K562 (cell line): Measurements from ENCODE around the gene DDX41. TPM values are rescaled to one million over a fixed set of nuclear protein-coding genes. Genes with fewer than 3 reads are reported as not detected.

Experiments
- ATAC-seq: fragments of 200-7000 bp; cut with Tn5 transposase; 3 replicates; pipeline ENCODE4 v1.9.1; 2020; ENCODE audit warnings: moderate library complexity
- BruUV-seq: library from RNA; stranded (reverse); fragments of 400-500 nt; replicated peaks from 2 replicates; lab custom pipeline; 2021; lab: Mats Ljungman, UMichigan
- CTCF ChIA-PET: fragments of 300-600 bp; formaldehyde crosslinking; extraction: SDS; loops from one replicate; lab custom pipeline; 2021; ENCODE audit warnings: low intra/inter-chr PET ratio; lab: Yijun Ruan, JAX
- POLR2A ChIA-PET: fragments of 300-600, 350-650 bp; sonication (Branson Sonifier 250); formaldehyde crosslinking; extraction: SDS; loops from one replicate; lab custom pipeline; 2021; ENCODE audit warnings: antibody characterized with exemption, inconsistent platforms; lab: Yijun Ruan, JAX
- DNase-seq, 4 experiments: peaks; one replicate each; pipeline versions ENCODE4 v3.0.0 to v3.0.0-alpha.2; 2011 to 2018; ENCODE audit warnings: low spot score in 3 of 4, mixed read lengths in 3 of 4; ENCODE audit errors: extremely low read depth in 1 of 4
- FAIRE-seq: peaks from 2 replicates; lab custom pipeline; 2011; peaks lifted over from hg19 to GRCh38; lab: Jason Lieb, UNC
- H2AFZ ChIP-seq: 2 replicates; pipeline ENCODE4 v1.6.0; 2011; ENCODE audit warnings: low read depth, low read length, control low read depth, inconsistent platforms
- H3K27ac ChIP-seq: fragments of 200-600 bp; 3 replicates; pipeline ENCODE4 v1.8.0; 2011; ENCODE audit warnings: low read depth, mild to moderate bottlenecking, control low read depth, inconsistent platforms, low read length, moderate library complexity, mixed read lengths; ENCODE audit errors: extremely low read depth
- H3K27me3 ChIP-seq, 2 experiments: fragments of 300-600 bp in 1 of 2; 2 replicates in 1 of 2; 3 replicates in 1 of 2; pipeline versions ENCODE4 v1.6.0 to v1.8.0; 2011; ENCODE audit warnings: inconsistent platforms in 2 of 2, low read length in 2 of 2, mild to moderate bottlenecking in 1 of 2, mixed read lengths in 1 of 2, moderate library complexity in 1 of 2; ENCODE audit not compliant: control insufficient read depth in 2 of 2, insufficient read depth in 2 of 2
- H3K36me3 ChIP-seq: fragments of 300-600 bp; 3 replicates; pipeline ENCODE4 v1.8.0; 2011; ENCODE audit warnings: mild to moderate bottlenecking, low read length, inconsistent platforms; ENCODE audit not compliant: control insufficient read depth, insufficient read depth
- H3K4me1 ChIP-seq, 2 experiments: fragments of 200-600 bp in 1 of 2; replicated peaks in 1 of 2; 2 replicates in 1 of 2; 3 replicates in 1 of 2; pipeline versions ENCODE4 v1.5.1 to v1.8.0; 2011; ENCODE audit warnings: inconsistent platforms in 2 of 2, low read length in 2 of 2, mild to moderate bottlenecking in 1 of 2, mixed read lengths in 1 of 2, moderate library complexity in 1 of 2; ENCODE audit not compliant: control insufficient read depth in 2 of 2, insufficient read depth in 2 of 2
- H3K4me2 ChIP-seq: 2 replicates; pipeline ENCODE4 v1.6.1; 2011; ENCODE audit warnings: low read length, control low read depth, inconsistent platforms, mixed read lengths; ENCODE audit not compliant: insufficient read depth
- H3K4me3 ChIP-seq: fragments of 200-600 bp; sonication (generic), shearing (Covaris generic); 2 replicates; pipeline ENCODE4 v1.5.1; 2016; ENCODE audit warnings: control low read depth, inconsistent platforms
- H3K79me2 ChIP-seq: fragments of 200-600 bp; 3 replicates; pipeline ENCODE4 v1.8.0; 2011; ENCODE audit warnings: low read length, inconsistent platforms; ENCODE audit not compliant: control insufficient read depth, insufficient read depth
- H3K9ac ChIP-seq, 2 experiments: 2 replicates each; pipeline versions ENCODE4 v1.6.0 to v1.6.1; 2011; ENCODE audit warnings: low read depth in 2 of 2, low read length in 2 of 2, control low read depth in 1 of 2, inconsistent platforms in 1 of 2, mild to moderate bottlenecking in 1 of 2, mixed read lengths in 1 of 2; ENCODE audit not compliant: insufficient read depth in 1 of 2
- H3K9me1 ChIP-seq: one replicate; pipeline ENCODE4 v1.6.0; 2011; ENCODE audit warnings: inconsistent platforms, mild to moderate bottlenecking, low read length, moderate library complexity; ENCODE audit not compliant: control insufficient read depth, insufficient read depth
- H3K9me3 ChIP-seq: replicated peaks from 2 replicates; pipeline ENCODE4 v1.5.1; 2011; ENCODE audit warnings: low read depth, low read length, inconsistent platforms; ENCODE audit not compliant: control insufficient read depth, insufficient read depth
- H4K20me1 ChIP-seq: replicated peaks from 2 replicates; pipeline ENCODE4 v1.6.1; 2011; ENCODE audit warnings: low read length, inconsistent platforms, mixed read lengths; ENCODE audit not compliant: control insufficient read depth, insufficient read depth
- LARP7 ChIP-seq: fragments of 450-650 bp; IDR thresholded peaks from 2 replicates; pipeline ENCODE4 v1.6.1; 2016
- REST ChIP-seq, 2 experiments: fragments of 450-650 bp; formaldehyde crosslinking in 1 of 2; IDR thresholded peaks; 2 replicates each; pipeline versions ENCODE4 v1.4.0 to v1.6.1; 2014 to 2020; ENCODE audit warnings: mild to moderate bottlenecking in 2 of 2, borderline replicate concordance in 1 of 2, low read depth in 1 of 2
- RFX5 ChIP-seq: IDR thresholded peaks from 2 replicates; pipeline ENCODE4 v1.6.1; 2011; ENCODE audit warnings: low read depth, mild to moderate bottlenecking, improper control_type of control experiment, low read length
- ZNF318 ChIP-seq, 2 experiments: fragments of 450-650 bp; IDR thresholded peaks; 2 replicates each; pipeline ENCODE4 v1.6.1; 2016; ENCODE audit warnings: mild to moderate bottlenecking in 2 of 2, borderline replicate concordance in 1 of 2, low read depth in 1 of 2, moderate library complexity in 1 of 2
- WGBS: fragments of 100-300 bp; shearing (Covaris generic); methylation state at CpG from one replicate; pipeline ENCODE4 v1.1.6; 2016; ENCODE audit warnings: low coverage, mixed read lengths; ENCODE audit not compliant: insufficient coverage; ENCODE audit errors: missing lambda C conversion rate; 5-methylcytosine and 5-hydroxymethylcytosine counted together
- in situ Hi-C: fragments of 300-500 bp; cut with MboI; formaldehyde crosslinking; loops from 4 replicates; pipeline ENCODE4 v1.15.0; 2018; ENCODE audit warnings: inconsistent platforms, mixed read lengths
- intact Hi-C: fragments of 100-400 bp; cut with micrococcal nuclease; formaldehyde crosslinking; loops from 2 replicates; pipeline ENCODE4 v1.14.2; 2022
- polyA plus RNA-seq, 8 experiments: library from polyadenylated mRNA; depleted of rRNA in 4 of 8; stranded (reverse) in 5 of 8; unstranded in 3 of 8; fragments of >200 nt; fragmentation: Nextera tagmentation in 2 of 8; fragmentation: Illumina TruSeq in 1 of 8; extraction: Ambion mirVana in 2 of 8; extraction: Trizol in 1 of 8; gene quantifications; 2 replicates each; pipeline versions ENCODE4 v1.2.1 to v1.2.3, GENCODE V29; 2011 to 2014; ENCODE audit warnings: inconsistent platforms in 1 of 8, missing spikeins in 1 of 8
- total RNA-seq, 7 experiments: library from RNA; depleted of rRNA in 6 of 7; stranded (reverse); fragments of >200 nt in 6 of 7; fragmentation: Illumina TruSeq in 2 of 7; extraction: Trizol in 2 of 7; gene quantifications; 2 replicates each; pipeline versions ENCODE4 v1.2.1 to v1.2.3, GENCODE V29; 2011 to 2021; ENCODE audit warnings: low replicate concordance in 1 of 7

DDX41 gene
- total and polyA plus RNA-seq, 9 of the 15 experiments (the other 6 are each of a cell fraction or from before 2014, with no cell fraction given) = 38.2 to 284 (median 116) TPM

GRCh38 chr5:177487144-177487543 lies 29.6 kb downstream of the DDX41 start:
- ChIA-PET CTCF (no interaction called here), POLR2A (interaction anchor here (0.7 to 3.4 kb wide), 4 partner anchors 9 to 39 kb away, joined by 3 to 30 read pairs (median 6); partner anchors contain the start of gene PDLIM7)
- Histone ChIP-seq H3K27ac (no peak overlapping the region), H4K20me1 (0 out of 2 replicates have a peak, but pooled peaks cover 3% of the 10 kb centered on the region), H3K4me3 (no peak overlapping the region), H3K27me3 (no peaks in the 10 kb centered on the region), H3K9me1 (no peaks in the 10 kb centered on the region), H3K4me1 (peaks cover 2 to 56% of the 10 kb centered on the region in 2 experiments; a peak in 4 of 5 replicates), H3K4me2 (no peak overlapping the region), H3K36me3 (peaks cover 76% of the 10 kb centered on the region; the same call in 2 of the 3 replicates), H3K9ac (no peak overlapping the region), H2AFZ (no peak overlapping the region), H3K79me2 (no peaks in the 10 kb centered on the region), H3K9me3 (no peaks in the 10 kb centered on the region)
- WGBS = 89% methylated on average over 8 of the region's 8 CpGs
- DNase-seq (no peak), FAIRE-seq (no peak), ATAC-seq (no peak)
- intact Hi-C loops (no loop called here), in situ Hi-C loops (no loop called here)
- no TSS peak for BruUV-seq
- TF ChIP-seq REST (IDR thresholded peaks at IDR 0.05; ENCODE audit: borderline replicate concordance) (no peak), REST (CRISPR knock-in tag; IDR thresholded peaks at IDR 0.05; ENCODE audit: low read depth) (no peak), LARP7 (no peak), ZNF318 (IDR thresholded peaks at IDR 0.05; ENCODE audit: borderline replicate concordance in 1 of 2, low read depth in 1 of 2) (no peak), RFX5 (no peak)
